Adrenal gland (tissue), 12 donors: ENCODE measurements around the gene RAB20. TPM values are rescaled to one million over a fixed set of nuclear protein-coding genes. Genes with fewer than 3 reads are reported as not detected.
A peak's percentile ranks its signal among the peaks of the same experiment; 100 is the strongest.
"Not testable (repeated sequence)": the region's sequence is repeated elsewhere in the genome, so short reads cannot be mapped to it uniquely, and the experiment has no call there.

Source experiments
- DNase-seq, 7 donors: peaks; one replicate each; pipeline ENCODE4 v3.0.0-alpha.2; 2019 to 2020
- H3K27ac ChIP-seq, 5 donors: fragments of 200-600 bp; sonication (generic) in 4 of 5; 1 replicate in 3 of 5; 2 replicates in 2 of 5; pipeline versions ENCODE4 v1.5.1 to v1.8.0; 2016 to 2020; ENCODE audit warnings: mild to moderate bottlenecking in 1 of 5
- H3K27me3 ChIP-seq: fragments of 200-600 bp; 2 replicates; pipeline ENCODE4 v1.8.0; 2021
- H3K36me3 ChIP-seq, 2 donors: fragments of 200-600 bp; replicated peaks in 1 of 2; 1 replicate in 1 of 2; 2 replicates in 1 of 2; pipeline versions ENCODE4 v1.5.1 to v1.8.0; 2018 to 2022
- H3K4me1 ChIP-seq, 2 donors: fragments of 200-600 bp; replicated peaks in 1 of 2; 1 replicate in 1 of 2; 2 replicates in 1 of 2; pipeline versions ENCODE4 v1.5.1 to v1.8.0; 2018 to 2021
- H3K4me3 ChIP-seq, 4 donors: fragments of 200-600 bp; sonication (generic) in 3 of 4; one replicate each; pipeline ENCODE4 v1.5.1; 2016 to 2018
- H3K9me3 ChIP-seq, 3 donors: fragments of 200-600 bp; sonication (generic) in 1 of 3; replicated peaks in 1 of 3; 1 replicate in 2 of 3; 2 replicates in 1 of 3; pipeline versions ENCODE4 v1.5.1 to v1.8.0; 2016 to 2021
- CTCF ChIP-seq, 6 experiments: fragments of 450-650 bp in 4 of 6; fragments of 200-600 bp in 2 of 6; sonication (generic) in 1 of 6; IDR thresholded peaks; 1 replicate in 5 of 6; 2 replicates in 1 of 6; pipeline versions ENCODE4 v1.5.1 to v1.8.0; 2016 to 2021; ENCODE audit warnings: antibody characterized with exemption in 6 of 6, mild to moderate bottlenecking in 2 of 6, moderate library complexity in 1 of 6
- POLR2A ChIP-seq, 2 donors: fragments of 450-650 bp; IDR thresholded peaks; one replicate each; pipeline ENCODE4 v1.6.1; 2017; ENCODE audit warnings: antibody characterized with exemption in 2 of 2, mild to moderate bottlenecking in 2 of 2, moderate library complexity in 1 of 2
- WGBS, 4 donors: extraction: QIAGEN DNeasy Blood & Tissue Kit in 2 of 4; methylation state at CpG; one replicate each; pipeline versions ENCODE4 v1.1.5 to v1.1.7; 2013 to 2017; 5-methylcytosine and 5-hydroxymethylcytosine counted together
- intact Hi-C, 2 donors: fragments of 100-400 bp; cut with DNase I; formaldehyde crosslinking; loops; one replicate each; pipeline versions ENCODE4 v1.14.1 to v1.15.0; 2022 to 2023
- polyA plus RNA-seq, 3 donors: library from polyadenylated mRNA; stranded (reverse); fragments of 200-250 nt in 2 of 3; fragments of 350-450 nt in 1 of 3; fragmentation: Illumina TruSeq in 1 of 3; extraction: RNeasy Lipid Tissue Mini Kit (QIAGEN cat#74804) in 1 of 3; gene quantifications; one replicate each; pipeline ENCODE4 v1.2.3, GENCODE V29; 2013 to 2014
- total RNA-seq, 9 donors: library from RNA; depleted of rRNA in 4 of 9; stranded (reverse); fragments of >200 nt in 4 of 9; fragments of 120-200 nt in 1 of 9; fragmentation: NEBNext Ultra II Directional in 1 of 9; extraction: Animal tissue kit (Norgen Biotek cat#: 25700) in 1 of 9; gene quantifications; one replicate each; pipeline versions ENCODE4 v1.1.0 to v1.2.4, GENCODE V29; 2013 to 2023
- donor health status: healthy with polysubstance abuse.
- donor health status: Bipolar disorder and iron deficiency.
- donor health status: DM: yes; HTN: yes; CAD: no.
- donor health status: DM: no; HTN: no; CAD: no.
- donor health status: DM: no; HTN: no; CAD: no.
- donor health status: DM: yes; HTN: yes; CAD: no.

RAB20 gene
- total and polyA plus RNA-seq, 12 donors, result 15.0 to 259 (median 40.5) TPM

DNA sequence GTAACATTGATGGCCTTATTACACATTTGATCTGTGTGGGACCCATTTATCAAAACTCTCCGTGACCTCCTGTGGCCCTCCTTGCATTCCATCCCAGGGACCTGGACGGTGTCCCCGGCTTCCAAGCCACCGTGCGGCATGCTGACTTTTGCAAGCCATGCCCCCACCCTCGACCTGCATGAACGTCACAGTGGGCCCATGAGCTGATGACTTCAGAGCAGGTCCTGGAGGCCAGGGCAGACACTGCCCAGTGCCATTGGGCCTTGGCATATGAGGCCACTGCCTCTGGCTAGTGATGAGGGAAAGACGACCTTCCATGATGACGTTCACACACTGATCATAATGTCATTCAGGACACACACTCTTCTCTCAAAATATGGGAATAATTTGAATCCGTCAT is 62.8 kb downstream of the RAB20 start:
- no peak overlapping the region for H3K4me3 ChIP-seq
- no peak for TF ChIP-seq POLR2A (IDR thresholded peaks at IDR 0.05)
- TF ChIP-seq CTCF (IDR thresholded peaks at IDR 0.05), result no peak
- H3K4me1 ChIP-seq, result peaks cover 2 to 4% of the 10 kb centered on the region in 2 donors
- peak overlapping the region in 1 of 5 donors; percentile 38 for H3K27ac ChIP-seq
- H3K27me3 ChIP-seq, result no peaks in the 10 kb centered on the region
- intact Hi-C loops, result no loop called here
- 59 to 76% (median 72%) methylated on average over 10 of the region's 10 CpGs for WGBS, 4 donors
- peaks cover 0 to 9% of the 10 kb centered on the region in 2 donors for H3K36me3 ChIP-seq
- peak in 1 of 7 donors; percentile 61 for DNase-seq
- H3K9me3 ChIP-seq, result no peaks in the 10 kb centered on the region

DNA sequence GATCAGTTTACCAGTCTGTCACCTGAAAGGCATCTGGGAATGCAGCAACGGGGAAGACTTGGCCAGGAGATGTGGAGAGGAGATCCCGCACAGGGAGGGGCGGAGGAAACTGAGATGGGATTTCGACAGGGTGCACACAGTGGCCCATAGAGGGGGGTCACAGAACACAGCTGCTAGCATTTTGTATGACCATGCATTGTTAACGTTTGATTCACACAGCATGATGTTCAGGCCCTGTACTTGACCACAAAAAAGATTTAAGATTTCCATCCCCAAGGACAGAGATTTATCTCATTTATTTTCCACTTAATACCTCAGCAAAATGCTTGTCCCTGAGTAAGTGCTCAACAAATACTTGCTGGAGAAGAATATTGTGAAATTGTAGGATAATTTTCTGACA is 63.2 kb downstream of the RAB20 start:
- intact Hi-C loops, result no loop called here
- Histone ChIP-seq H3K9me3 (no peaks in the 10 kb centered on the region), H3K27ac (peak overlapping the region in 1 of 5 donors; percentile 38), H3K4me3 (no peak overlapping the region), H3K36me3 (peaks cover 0 to 9% of the 10 kb centered on the region in 2 donors), H3K4me1 (no peaks in the 10 kb centered on the region), H3K27me3 (no peaks in the 10 kb centered on the region)
- peak in 1 of 7 donors; percentile 39 for DNase-seq
- 77 to 83% (median 79%) methylated on average over 5 of the region's 5 CpGs for WGBS, 4 donors
- TF ChIP-seq CTCF (IDR thresholded peaks at IDR 0.05) (no peak), POLR2A (IDR thresholded peaks at IDR 0.05) (no peak)

DNA sequence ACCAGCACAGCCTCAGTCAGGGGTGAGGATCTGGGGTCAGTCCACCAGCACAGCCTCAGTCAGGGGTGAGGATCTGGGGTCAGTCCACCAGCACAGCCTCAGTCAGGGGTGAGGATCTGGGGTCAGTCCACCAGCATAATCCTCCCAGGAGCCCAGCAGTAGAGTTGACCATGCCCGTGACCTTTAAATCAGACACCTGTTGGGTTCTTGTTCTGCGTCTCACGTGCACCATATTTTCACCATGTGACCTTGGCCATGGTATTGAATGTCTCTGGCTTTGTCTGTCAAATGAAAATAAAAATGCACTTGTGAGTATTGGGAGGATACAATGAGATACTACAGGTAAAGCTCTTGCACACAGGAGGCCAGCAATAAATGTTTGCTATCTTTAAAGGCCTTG is 63.6 kb downstream of the RAB20 start:
- intact Hi-C loops, H3K36me3 ChIP-seq, H3K4me1 ChIP-seq, H3K27me3 ChIP-seq, H3K9me3 ChIP-seq, H3K4me3 ChIP-seq, DNase-seq, H3K27ac ChIP-seq: not testable (repeated sequence)
- WGBS, 4 donors, result 69 to 80% (median 77%) methylated on average over 3 of the region's 3 CpGs

GRCh38 chr13:110497003-110497402 is 64.5 kb downstream of the RAB20 start:
- no peak for DNase-seq
- Histone ChIP-seq H3K27ac (peak overlapping the region in 1 of 5 donors; percentile 31), H3K4me1 (no peaks in the 10 kb centered on the region), H3K27me3 (no peaks in the 10 kb centered on the region), H3K36me3 (peaks cover 0 to 15% of the 10 kb centered on the region in 2 donors), H3K9me3 (no peaks in the 10 kb centered on the region), H3K4me3 (no peak overlapping the region)
- WGBS, 4 donors, result 60 to 84% (median 71%) methylated on average over 1 to 2 of the region's 2 CpGs
- intact Hi-C loops, result no loop called here
- TF ChIP-seq CTCF (IDR thresholded peaks at IDR 0.05), result no peak
- TF ChIP-seq POLR2A (IDR thresholded peaks at IDR 0.05), result no peak

GRCh38 chr13:110496281-110496680 is 65.2 kb downstream of the RAB20 start:
- H3K27me3 ChIP-seq, result no peaks in the 10 kb centered on the region
- peaks cover 0 to 22% of the 10 kb centered on the region in 2 donors for H3K36me3 ChIP-seq
- H3K4me1 ChIP-seq, result no peaks in the 10 kb centered on the region
- WGBS, 4 donors, result 93 to 98% (median 95%) methylated on average over 2 to 3 of the region's 3 CpGs; no CpG with 5 or more reads in 1 of the 4 donors
- no peak overlapping the region for H3K27ac ChIP-seq
- DNase-seq, result no peak
- no peak overlapping the region for H3K4me3 ChIP-seq
- no peaks in the 10 kb centered on the region for H3K9me3 ChIP-seq
- intact Hi-C loops, result no loop called here
- TF ChIP-seq CTCF (IDR thresholded peaks at IDR 0.05) (no peak), POLR2A (IDR thresholded peaks at IDR 0.05) (no peak)
